Lower lobe of right lung (tissue), 2 donors: ENCODE measurements around the gene ATP6V0A1. TPM values are rescaled to one million over a fixed set of nuclear protein-coding genes. Genes with fewer than 3 reads are reported as not detected.
"Not testable (repeated sequence)": the region's sequence is repeated elsewhere in the genome, so short reads cannot be mapped to it uniquely, and the experiment has no call there.

Experiments
- ATAC-seq, 2 donors: fragments of 200-7000 bp; cut with Tn5 transposase; one replicate each; pipeline ENCODE4 v1.9.1; 2020 to 2022; ENCODE audit warnings: mild to moderate bottlenecking in 2 of 2, moderate library complexity in 2 of 2
- DNase-seq: peaks from one replicate; pipeline ENCODE4 v3.0.0-alpha.2; 2020
- H3K27ac ChIP-seq: fragments of 200-600 bp; one replicate; pipeline ENCODE4 v1.8.0; 2022
- H3K27me3 ChIP-seq: fragments of 200-600 bp; one replicate; pipeline ENCODE4 v1.8.0; 2022; ENCODE audit warnings: low read depth
- H3K36me3 ChIP-seq: fragments of 200-600 bp; one replicate; pipeline ENCODE4 v1.8.0; 2022; ENCODE audit warnings: mild to moderate bottlenecking
- H3K4me1 ChIP-seq: fragments of 200-600 bp; one replicate; pipeline ENCODE4 v1.8.0; 2022
- H3K4me3 ChIP-seq: fragments of 200-600 bp; one replicate; pipeline ENCODE4 v1.8.0; 2022; ENCODE audit warnings: mild to moderate bottlenecking
- H3K9me3 ChIP-seq: fragments of 200-600 bp; one replicate; pipeline ENCODE4 v1.8.0; 2022
- intact Hi-C: fragments of 100-400 bp; cut with DNase I; formaldehyde crosslinking; loops from one replicate; pipeline ENCODE4 v1.11.0; 2022
- total RNA-seq: library from RNA; stranded (reverse); fragmentation: NEBNext Ultra II Directional; extraction: Animal tissue kit (Norgen Biotek cat#: 25700); gene quantifications from one replicate; pipeline ENCODE4 v1.2.1, GENCODE V29; 2021
- TF ChIP-seq, protein P1 (sequence below): fragments of 200-600 bp; IDR thresholded peaks from one replicate; pipeline ENCODE4 v1.8.0; 2022; ENCODE audit warnings: antibody characterized with exemption, mild to moderate bottlenecking
- donor health status: DM: no; HTN: yes; CAD: no; lungs with severe emphysema.

Gene ATP6V0A1
- total RNA-seq, 1 donor from 2014 or later = 107 TPM

DNA sequence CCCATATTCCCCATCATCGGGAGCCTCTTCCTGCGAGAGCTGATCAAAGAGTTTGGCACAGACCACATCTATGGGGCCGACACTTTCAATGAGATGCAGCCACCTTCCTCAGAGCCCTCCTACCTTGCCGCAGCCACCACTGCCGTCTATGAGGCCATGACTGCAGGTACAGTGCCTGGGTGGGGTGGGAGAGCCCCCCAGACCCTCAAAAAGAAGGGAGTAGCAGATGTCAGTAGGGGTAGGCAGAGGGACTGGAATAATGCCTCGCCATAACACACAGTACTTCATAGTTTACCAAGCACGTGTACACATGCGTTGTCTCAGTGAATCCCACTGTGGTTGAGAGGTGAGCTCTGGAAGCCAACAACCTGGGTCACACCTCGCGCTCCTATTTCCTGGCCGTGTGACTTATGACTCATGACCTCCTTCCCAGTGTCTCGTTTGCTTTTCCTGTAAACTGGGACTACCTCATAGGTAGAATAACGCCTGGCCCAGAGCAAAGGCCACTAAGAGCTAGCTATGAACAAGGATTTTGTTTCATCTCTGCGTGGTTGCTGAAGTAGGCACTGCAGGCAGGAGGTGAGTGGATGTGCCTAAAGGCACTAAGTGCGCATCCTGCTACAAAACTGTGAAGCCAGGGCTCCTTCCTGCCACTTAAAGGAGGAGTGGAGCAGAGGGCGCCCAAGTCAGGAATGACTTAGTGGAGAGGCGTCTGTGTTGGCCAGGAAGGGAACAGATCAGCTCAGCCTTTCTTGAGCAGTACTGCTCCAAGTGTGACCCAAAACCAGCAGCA is 82.6 kb downstream of the ATP6V0A1 start:
- H3K27ac ChIP-seq = no peak overlapping the region
- no peaks in the 10 kb centered on the region for H3K9me3 ChIP-seq
- intact Hi-C loops = no loop called here
- H3K27me3 ChIP-seq = no peaks in the 10 kb centered on the region
- peaks cover 72% of the 10 kb centered on the region for H3K36me3 ChIP-seq
- TF ChIP-seq, protein P1, sequence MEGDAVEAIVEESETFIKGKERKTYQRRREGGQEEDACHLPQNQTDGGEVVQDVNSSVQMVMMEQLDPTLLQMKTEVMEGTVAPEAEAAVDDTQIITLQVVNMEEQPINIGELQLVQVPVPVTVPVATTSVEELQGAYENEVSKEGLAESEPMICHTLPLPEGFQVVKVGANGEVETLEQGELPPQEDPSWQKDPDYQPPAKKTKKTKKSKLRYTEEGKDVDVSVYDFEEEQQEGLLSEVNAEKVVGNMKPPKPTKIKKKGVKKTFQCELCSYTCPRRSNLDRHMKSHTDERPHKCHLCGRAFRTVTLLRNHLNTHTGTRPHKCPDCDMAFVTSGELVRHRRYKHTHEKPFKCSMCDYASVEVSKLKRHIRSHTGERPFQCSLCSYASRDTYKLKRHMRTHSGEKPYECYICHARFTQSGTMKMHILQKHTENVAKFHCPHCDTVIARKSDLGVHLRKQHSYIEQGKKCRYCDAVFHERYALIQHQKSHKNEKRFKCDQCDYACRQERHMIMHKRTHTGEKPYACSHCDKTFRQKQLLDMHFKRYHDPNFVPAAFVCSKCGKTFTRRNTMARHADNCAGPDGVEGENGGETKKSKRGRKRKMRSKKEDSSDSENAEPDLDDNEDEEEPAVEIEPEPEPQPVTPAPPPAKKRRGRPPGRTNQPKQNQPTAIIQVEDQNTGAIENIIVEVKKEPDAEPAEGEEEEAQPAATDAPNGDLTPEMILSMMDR = no peak
- no peak for DNase-seq
- H3K4me3 ChIP-seq = no peak overlapping the region
- peaks cover 13% of the 10 kb centered on the region for H3K4me1 ChIP-seq
- no peak for ATAC-seq

DNA sequence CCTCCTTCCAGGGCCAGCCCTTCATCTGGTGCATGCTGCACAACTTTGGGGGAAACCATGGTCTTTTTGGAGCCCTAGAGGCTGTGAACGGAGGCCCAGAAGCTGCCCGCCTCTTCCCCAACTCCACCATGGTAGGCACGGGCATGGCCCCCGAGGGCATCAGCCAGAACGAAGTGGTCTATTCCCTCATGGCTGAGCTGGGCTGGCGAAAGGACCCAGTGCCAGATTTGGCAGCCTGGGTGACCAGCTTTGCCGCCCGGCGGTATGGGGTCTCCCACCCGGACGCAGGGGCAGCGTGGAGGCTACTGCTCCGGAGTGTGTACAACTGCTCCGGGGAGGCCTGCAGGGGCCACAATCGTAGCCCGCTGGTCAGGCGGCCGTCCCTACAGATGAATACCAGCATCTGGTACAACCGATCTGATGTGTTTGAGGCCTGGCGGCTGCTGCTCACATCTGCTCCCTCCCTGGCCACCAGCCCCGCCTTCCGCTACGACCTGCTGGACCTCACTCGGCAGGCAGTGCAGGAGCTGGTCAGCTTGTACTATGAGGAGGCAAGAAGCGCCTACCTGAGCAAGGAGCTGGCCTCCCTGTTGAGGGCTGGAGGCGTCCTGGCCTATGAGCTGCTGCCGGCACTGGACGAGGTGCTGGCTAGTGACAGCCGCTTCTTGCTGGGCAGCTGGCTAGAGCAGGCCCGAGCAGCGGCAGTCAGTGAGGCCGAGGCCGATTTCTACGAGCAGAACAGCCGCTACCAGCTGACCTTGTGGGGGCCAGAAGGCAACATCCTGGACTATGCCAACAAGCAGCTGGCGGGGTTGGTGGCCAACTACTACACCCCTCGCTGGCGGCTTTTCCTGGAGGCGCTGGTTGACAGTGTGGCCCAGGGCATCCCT is 84.8 kb downstream of the ATP6V0A1 start:
- no peak for ATAC-seq
- Histone ChIP-seq H3K27me3 (no peaks in the 10 kb centered on the region), H3K9me3 (no peaks in the 10 kb centered on the region), H3K36me3 (peaks cover 66% of the 10 kb centered on the region), H3K4me1 (peaks cover under 1% of the 10 kb centered on the region), H3K27ac (no peak overlapping the region), H3K4me3 (no peak overlapping the region)
- no peak for DNase-seq
- TF ChIP-seq, protein P1 = no peak
- intact Hi-C loops = no loop called here

DNA sequence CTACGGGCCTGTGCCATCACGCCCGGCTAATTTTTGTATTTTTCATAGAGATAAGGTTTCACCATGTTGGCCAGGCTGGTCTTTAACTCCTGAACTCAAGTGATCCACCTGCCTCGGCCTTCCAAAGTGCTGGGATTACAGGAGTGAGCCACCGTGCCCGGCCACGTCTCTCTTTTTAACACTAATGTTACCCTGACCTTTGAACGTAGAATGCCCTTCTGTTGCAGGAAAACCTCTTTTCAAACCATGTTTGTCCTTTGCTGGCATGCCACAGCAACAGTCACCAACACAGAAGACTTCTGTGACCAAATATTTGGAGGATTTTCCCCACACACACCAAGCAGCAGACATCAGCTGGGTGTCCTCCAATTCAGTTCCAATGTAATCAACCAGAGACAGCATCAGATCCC is 86.2 kb downstream of the ATP6V0A1 start:
- peaks cover 52% of the 10 kb centered on the region for H3K36me3 ChIP-seq
- TF ChIP-seq, protein P1 = no peak
- intact Hi-C loops = no loop called here
- no peak overlapping the region for H3K27ac ChIP-seq
- DNase-seq (no peak), ATAC-seq (no peak)
- H3K4me1 ChIP-seq = peaks cover 4% of the 10 kb centered on the region
- no peak overlapping the region for H3K4me3 ChIP-seq
- no peaks in the 10 kb centered on the region for H3K9me3 ChIP-seq
- no peaks in the 10 kb centered on the region for H3K27me3 ChIP-seq

DNA sequence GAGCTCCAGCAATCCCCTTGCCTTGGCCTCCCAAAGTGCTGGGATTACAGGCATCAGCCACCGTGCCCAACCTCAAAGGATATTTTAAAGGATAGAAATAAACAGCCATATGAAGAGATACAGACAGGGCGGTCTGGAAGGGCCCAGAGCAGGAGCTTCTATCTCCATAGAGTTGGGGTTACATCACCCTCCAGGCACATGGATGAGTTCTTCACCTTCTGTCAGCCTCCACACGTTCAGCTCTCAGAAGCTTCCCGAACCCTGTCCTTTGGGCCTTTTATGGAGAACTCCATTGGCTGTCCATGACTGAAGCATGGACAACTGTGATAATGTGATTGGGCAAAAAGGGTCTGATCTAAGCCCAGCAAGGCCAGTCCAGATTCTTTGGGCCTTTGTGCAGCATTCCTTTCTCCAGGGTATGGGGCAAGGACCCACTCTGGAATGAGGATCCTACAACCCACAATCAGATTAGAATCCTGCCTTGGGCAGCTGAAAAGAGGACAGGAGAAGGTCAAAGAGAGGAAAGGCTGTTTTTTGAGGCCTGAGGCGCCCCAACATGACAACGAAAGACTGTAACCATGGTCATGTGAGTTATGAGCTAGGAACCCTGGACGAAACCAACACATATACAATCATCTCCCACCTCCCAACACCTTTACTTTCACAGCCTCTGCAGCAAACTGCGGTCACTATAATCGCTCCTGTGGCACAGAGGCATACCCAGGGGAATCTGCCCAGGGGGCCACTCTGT is 87.3 kb downstream of the ATP6V0A1 start:
- H3K4me1 ChIP-seq, H3K27ac ChIP-seq, DNase-seq, H3K27me3 ChIP-seq, H3K4me3 ChIP-seq, intact Hi-C loops, ATAC-seq, H3K9me3 ChIP-seq: not testable (repeated sequence)
- H3K36me3 ChIP-seq = peaks cover 43% of the 10 kb centered on the region

DNA sequence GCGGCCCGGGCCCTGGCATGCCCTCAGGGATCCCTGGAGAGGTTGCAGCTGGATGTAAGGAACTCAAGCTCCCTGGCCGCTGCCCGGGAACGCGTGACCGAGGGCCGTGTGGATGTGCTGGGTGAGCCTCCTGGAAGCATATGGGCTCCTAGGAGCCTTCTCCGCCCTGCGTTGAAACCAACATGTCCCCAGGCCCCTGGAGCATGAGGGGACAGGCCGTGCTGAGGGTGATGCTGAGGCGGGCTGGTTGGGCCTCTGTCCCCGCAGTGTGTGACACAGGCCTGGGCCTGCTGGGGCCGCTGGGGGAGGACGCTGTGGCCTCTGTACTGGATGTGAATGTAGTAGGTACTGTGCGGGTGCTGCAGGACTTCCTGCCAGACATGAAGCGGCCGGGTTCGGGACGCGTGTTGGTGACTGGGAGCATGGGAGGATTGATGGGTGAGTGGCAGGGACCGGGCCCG is 88.4 kb downstream of the ATP6V0A1 start:
- no peaks in the 10 kb centered on the region for H3K27me3 ChIP-seq
- H3K9me3 ChIP-seq = no peaks in the 10 kb centered on the region
- no peak for DNase-seq
- intact Hi-C loops = no loop called here
- ATAC-seq = no peak
- H3K4me1 ChIP-seq = peaks cover 4% of the 10 kb centered on the region
- no peak overlapping the region for H3K27ac ChIP-seq
- H3K36me3 ChIP-seq = peaks cover 32% of the 10 kb centered on the region
- TF ChIP-seq, protein P1 = no peak
- no peak overlapping the region for H3K4me3 ChIP-seq
